ENCODE data around the gene MYPOP.

The MYPOP gene, protein sequence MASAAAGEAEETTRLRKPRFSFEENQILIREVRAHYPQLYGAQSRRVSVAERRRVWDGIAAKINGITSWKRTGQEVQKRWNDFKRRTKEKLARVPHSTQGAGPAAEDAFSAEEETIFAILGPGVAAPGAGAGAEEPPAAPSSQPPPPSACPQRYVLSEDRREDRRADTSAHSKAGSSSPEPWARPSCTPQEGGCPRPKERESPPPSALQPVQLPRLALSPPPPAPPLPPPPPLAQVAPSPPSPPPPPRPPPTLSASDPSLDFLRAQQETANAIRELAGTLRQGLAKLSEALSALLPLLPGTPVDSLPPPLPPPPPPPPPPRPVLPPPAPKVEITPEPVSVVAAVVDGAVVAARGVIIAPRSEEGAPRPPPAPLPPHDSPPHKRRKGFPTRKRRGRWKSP

DNA sequence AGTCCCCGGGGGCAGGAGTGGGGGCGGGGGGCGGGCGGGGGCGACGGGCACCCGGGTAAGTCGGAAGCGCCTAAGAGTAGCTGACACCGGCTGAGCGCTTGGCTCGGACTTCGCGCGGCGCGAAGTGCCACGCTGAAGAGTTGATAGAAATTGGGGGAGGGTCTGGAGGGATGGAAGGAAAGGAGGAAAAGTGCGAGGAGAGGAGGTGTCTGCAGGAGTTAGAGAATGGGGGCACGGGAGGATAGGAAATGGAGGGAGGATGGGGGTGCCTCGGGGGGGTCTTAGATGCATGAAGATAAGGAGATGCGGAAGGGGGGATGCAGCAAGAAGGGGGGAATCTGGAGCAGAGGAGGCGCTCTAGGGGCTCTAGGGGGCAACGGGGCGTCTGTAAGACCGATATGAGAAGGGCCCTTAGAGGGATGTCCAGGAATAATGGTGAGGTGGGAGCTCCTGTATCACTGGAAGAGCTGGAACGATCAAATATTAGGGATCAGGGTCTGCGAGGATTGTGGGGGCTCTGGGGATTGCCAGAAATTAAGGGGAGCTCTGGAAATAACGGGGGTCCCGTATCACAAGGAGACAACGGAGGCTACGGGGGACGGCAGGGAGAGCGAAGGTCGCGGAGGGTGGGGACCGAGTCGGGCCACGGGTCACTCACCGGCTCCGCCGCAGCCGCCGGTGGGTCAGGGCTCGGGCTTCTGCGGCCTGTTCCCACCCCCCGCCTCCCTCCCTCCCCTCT is at the start of gene MYPOP:
TSS of gene MYPOP (minus strand) at position 702 of the 739 bp plus-strand sequence. CDS start 840 bp downstream, outside the sequence.
- peak; percentile 44 for DNase-seq (ENCODE audit: low read depth, low spot score)

DNA sequence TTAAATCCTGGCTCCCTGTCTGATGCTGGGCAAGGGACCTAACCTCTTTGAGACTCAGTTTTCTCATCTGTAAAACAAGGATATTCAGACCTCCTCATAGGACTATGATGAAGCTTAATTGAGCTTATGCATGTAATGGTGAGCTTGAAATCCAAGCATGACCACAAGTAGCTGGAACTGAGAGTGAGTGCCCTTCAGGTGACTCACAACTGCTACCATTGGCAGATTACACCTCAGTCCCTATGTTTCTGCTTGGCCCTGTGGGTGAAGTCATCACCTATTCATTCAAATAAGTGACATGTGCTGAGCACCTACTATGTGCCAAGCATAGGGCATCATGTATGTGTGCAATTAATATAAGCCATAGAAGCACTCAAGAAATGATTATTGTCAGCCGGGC is 45.5 kb upstream of the MYPOP start:
- peak; percentile 84 for DNase-seq (ENCODE audit: low read depth, low spot score)

DNA sequence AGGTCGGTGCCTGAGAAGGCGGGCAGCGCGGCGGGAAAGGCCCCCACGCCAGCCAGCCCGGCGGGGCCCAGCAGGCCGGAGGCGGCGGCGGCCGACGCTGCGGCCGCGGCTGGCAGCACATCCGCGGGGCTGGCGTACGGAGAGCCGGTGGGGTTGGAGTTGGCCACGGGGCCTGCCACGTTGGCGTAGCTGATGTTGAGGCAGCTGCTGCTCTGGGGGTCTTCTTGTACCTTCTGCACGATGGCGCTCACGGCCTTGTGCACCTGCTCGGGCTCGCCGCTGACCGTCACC is 38.0 kb upstream of the MYPOP start:
- no peak for DNase-seq (ENCODE audit: low read depth, low spot score)

DNA sequence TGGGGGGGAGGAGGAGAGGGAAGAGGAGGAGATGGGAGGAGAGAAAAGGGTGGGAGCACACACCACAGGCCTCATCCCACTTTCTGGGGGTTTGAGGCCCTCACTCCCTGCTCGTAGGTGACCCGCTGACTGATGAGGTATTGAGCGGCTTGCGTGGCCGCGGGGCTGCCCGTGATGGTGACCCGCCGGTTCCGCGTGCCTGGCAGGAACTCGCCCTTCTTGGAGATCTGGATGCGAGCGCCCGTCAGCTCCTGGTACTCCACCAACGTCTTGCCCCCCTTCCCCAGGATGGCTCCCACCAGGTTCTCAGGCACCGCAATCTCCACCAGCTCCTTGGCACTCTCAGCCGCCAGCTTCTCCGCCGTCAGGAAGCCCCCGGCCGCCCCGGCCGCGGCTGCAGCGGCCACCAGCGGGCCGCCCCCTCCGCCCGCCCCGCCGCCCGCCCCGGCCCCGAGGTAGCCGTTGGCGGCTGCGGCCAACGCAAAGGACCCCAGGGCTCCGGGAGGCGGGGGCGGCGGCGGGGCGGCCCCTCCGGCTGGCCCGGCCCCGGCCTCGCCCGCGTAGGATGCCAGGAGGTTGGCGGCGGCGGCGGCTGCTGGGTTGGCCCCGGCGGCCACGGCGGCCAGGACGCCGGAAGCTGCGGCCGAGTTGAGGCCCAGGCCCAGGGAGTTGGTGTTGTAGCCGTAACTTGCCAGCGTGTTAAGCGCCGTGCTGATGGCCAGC is 37.5 kb upstream of the MYPOP start:
- DNase-seq (ENCODE audit: low read depth, low spot score), result no peak

DNA sequence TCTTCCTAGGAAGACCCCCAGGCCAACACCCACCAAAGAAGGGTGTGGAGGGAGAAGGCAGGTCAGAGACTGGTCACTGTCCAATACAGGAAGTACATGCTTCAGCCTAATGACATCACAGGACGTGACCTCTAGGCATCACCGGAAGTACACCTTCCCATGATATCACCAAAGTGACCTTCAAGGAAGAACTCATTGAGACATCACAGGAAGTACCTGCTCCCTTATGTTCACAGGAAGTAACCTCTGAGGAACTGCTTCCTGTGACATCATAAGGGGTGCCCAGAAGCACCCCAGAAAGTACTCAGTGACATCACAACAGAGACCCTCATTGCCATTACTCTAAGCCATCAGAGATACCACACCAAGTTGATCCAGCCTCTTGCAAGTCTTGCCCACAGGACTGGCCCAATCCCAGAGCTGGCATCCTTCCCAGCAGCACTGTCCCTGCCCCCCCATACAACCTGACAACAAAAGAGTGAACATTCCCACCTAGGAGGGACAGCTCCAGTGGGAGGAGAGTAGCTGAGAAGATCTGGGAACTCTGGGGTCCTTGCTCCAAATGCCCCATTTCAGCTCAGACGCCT is 36.4 kb upstream of the MYPOP start:
- no peak for DNase-seq (ENCODE audit: low read depth, low spot score)

DNA sequence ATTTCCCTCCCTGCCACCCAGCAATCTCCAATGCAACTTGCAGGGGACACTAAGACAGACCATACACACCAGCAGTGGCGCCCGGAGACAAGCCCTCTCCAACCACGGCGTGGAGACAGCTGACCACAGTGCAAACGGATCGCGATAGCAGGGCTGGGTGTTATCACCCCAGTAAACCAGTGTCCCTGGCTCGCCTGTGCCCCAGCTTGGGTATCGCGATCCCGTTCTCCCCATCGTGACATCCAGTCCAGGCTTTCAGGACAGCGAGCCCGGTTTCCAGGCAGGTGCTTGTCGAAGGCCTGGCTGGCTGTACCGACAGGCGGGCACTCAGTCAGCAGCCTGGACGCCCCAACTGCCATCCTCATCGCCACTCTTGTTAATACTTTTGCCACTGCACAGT is 32.9 kb upstream of the MYPOP start:
- no peak for DNase-seq (ENCODE audit: low read depth, low spot score)

DNA sequence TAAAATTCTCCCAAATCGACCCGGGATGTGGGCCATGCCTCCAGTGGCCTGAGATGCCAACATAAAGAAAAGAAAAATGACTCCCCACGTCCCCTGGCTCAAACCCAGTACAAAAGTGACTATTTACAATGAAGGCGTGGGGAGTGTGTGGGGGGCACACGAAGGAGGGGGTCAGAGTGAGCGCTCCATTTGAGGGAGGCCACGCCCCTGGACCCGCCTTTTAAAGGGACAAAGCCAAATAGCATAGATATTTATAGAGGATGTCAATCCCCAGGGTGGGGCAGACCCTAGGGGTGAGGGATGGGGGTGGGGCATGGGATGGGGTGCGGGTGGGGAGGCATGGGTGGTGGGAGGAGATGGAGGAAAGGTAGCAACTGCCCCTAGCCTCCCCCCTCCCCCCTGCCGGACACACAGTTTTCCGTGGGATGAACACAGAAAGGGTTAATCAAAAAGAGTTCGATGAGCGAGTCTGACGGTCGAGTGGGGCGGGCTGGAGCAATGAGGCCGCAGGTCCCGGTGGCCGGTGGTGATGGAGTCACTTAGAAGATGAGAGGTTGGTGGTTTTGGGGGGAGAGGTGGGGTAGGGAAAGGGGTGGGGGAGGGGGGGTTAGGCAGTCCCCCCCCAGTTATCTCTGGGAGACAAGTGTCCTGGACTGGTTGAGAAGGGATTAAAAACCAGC is 32.3 kb upstream of the MYPOP start:
- no peak for DNase-seq (ENCODE audit: low read depth, low spot score)

DNA sequence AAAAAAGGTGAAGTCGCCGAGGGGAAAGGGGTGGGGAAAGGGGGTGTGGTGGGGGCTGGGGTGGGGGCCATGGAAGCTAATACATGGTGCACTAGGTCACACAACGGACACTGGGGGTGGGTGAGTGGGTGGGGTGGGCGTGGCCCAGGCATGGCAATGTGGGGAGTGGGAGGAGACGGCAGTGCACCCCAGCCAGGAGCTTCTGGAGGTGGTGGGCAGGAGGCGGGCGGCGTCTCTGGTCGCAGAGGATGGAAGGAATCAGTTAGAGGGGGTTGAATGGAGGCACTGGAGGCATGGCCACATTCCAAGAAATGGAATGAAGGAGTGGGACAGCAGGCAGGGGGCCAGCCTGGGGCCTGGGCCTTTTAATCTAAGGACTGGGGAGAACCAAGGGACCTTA is 31.3 kb upstream of the MYPOP start:
- no peak for DNase-seq (ENCODE audit: low read depth, low spot score)

DNA sequence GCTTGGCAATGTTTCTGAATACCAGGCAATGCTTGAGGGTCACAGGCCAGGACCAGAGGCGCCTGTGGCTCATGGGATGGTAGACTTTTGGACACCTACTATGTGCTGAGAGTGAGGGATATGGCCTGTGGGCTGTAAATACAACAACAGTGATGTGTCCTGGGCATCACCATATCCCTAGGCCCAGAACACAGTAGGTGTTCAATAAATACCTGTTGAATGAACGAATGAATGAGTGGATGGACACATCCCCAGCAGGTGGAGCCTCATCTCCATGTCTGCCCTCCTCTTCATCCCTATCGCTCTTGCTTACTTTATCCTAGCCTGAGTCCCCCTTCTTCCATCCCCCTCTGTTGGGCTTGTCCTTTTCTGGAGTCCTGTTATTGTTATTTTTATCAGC is 28.6 kb upstream of the MYPOP start:
- no peak for DNase-seq (ENCODE audit: low read depth, low spot score)

DNA sequence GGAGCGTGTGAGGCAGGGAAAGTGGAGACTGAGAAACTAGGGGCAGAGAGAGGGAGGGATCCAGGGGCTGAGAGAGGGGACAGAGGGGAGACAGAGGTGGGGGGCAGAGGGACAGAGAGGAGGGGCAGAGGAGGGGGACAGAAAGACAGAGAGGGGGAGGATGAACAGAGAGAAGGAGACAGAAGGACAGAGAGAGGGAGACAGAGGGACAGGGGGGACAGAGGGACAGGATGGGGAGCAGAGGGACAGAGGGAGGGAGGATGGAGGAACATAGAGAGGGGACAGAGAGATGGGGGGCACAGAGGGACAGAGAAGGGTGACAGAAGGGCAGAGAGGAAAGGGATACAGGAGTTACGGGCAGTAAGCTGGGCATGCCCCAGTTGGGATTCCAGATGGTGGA is 26.8 kb upstream of the MYPOP start:
- DNase-seq (ENCODE audit: low read depth, low spot score), result no peak

DNA sequence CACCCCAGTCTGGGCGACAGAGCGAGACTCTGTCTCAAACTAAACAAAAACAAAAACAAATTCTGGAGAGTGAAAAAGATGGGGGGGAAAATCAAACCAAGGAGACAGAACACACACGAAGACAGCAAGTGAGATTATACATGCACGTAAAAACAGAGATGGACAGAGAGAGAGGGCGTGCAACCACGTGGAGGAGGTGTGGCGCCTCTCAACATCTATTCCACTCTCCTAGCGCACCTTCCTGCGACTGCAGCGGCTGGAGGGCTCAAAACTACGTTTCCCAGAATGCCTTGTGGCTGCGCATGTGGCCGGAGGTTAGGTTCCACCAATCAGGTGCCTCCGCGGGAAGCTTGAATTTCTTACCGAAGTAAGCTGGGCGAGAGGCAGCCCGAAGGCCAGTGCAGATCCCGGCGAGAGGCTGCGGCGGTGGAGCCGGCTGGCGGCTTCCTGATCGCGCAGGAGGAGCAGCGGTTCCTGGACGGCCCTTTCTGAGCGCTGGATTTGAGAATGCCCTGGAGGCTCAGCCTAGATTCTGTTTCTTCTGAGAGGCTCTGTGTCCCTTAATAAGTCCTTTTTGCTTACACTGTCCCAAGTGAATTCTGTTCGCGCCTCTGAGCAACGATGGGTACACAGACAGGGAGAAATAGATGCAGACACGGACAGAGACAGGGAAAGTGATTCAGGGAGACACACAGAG is 25.3 kb upstream of the MYPOP start:
- peak; percentile 93 for DNase-seq (ENCODE audit: low read depth, low spot score)

DNA sequence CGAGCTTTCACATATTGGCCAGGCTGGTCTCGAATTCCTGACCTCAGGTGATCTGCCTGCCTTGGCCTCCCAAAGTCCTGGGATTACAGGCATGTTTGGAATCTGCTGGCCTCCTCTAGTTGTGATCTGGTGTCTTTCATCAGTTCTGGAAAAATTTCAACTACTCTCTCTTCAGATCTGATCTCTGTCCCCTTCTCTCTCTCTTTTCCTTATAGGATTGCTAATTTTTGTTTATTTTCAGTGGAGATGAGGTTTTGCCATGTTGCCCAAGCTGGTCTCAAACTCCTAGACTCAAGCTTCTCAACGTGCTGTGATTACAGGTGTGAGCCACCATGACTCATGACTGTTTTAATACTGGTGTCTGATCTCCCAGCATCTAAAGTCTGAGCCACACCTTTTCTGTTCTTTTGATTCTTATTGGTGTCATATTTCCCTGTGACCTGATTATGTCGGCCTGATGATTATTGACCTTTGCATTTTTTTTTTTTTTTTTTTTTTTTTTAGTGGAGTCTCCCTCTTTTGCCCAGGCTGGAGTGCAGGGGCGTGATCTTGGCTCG is 22.6 kb upstream of the MYPOP start:
- no peak for DNase-seq (ENCODE audit: low read depth, low spot score)

DNA sequence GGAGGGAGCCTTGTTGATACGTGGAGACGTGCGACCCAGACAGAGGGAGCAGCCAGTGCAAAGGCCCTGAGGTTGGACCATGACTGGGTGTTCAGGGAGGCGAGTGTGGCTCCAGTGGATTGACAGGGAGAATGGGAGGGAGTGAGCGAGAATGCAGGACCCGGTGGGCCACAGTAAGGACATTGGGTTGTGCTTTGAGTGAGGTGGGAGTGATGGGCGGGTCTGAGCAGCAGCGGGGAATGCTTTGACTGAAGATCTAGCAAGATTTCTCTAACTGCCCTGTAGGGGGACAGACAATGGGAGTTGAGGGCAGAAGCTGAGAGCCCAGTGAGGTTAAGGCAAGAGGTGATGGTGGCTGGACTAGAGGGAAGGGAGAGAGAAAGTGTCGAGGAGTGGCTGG is 19.9 kb upstream of the MYPOP start:
- no peak for DNase-seq (ENCODE audit: low read depth, low spot score)

DNA sequence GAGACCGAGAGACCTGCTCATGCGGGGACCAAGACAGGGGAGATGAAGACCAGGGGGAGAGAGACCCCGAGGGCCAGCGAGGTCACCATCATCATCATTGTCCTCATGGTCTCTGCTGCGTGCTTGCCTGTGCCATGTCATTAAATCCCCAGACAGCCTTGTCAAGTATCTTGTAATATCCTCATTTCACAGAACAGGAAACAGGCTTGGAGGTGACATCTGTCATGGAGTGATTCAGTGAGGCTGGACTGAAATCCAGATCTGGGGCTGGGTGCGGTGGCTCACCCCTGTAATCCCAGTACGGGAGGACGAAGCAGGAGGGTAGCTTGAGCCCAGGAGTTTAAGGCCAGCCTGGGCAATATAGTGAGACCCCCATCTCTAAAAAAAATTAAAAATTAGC is 18.0 kb upstream of the MYPOP start:
- no peak for DNase-seq (ENCODE audit: low read depth, low spot score)

DNA sequence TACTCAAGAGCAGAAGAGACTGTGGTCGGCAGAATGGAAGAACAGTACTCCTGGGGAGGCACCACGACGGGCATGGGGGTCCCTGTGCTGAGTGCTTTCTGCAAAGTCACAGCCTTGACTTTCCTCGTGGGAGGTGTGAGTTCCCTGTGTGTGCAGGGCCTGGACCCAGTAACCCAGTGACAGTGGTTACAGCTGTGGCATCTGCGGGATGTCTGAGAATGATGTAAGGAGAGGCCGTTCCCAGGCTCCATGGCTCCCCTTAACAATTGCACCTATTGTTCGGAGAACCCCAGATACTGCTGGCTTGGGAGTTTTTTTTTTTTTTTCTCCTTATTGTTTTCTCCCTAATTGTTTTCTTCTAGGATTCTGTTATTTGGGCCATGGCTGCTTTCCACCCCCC is 17.3 kb upstream of the MYPOP start:
- DNase-seq (ENCODE audit: low read depth, low spot score), result no peak

DNA sequence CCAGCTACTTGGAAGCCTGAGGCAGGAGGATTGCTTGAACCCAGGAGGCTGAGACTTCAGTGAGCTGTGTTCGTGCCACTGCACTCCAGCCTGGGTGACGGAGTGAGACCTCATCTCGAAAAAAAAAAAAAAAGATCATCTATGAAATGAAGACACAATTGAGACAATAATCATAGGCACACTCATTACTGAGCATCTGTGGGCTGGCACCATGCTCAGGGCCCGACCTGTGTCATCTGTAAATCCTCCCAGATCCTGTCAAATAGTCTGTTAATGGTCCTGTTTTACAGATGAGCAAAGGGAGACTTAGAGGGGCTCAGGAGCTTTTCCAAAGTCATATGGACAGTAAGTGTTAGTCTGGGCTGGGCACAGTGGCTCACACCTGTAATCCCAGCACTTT is 16.3 kb upstream of the MYPOP start:
- DNase-seq (ENCODE audit: low read depth, low spot score), result no peak

DNA sequence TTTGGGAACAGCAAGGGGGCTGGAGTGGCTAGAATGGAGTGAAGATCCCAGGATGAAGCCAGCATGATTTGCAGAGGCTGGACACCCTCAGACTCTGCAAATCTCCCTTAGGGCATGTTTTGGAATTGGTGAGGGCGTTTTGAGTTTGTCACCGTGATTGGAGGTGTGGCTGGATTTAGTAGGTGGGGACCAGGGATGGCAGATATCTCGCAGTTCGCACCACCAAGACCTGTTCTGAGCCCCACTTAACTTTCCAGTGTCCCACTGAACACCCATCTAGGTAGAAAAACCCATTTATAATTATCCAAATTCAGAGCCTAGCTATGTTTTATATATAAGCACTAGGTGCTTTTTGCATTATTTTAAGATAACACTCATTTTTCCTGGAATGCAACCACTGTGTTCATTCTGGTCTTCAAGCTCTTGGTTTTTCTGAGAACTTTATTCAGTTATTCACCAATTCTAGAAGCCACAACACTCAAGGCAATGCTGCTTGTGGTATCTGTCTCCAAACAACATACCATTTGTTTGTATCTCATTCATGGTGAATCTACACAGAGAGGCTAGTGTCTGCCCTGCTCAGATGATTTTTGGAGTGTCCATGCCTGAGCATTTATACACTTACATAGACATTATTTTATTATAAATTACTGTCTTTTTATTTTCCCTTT is 15.1 kb upstream of the MYPOP start:
- no peak for DNase-seq (ENCODE audit: low read depth, low spot score)

DNA sequence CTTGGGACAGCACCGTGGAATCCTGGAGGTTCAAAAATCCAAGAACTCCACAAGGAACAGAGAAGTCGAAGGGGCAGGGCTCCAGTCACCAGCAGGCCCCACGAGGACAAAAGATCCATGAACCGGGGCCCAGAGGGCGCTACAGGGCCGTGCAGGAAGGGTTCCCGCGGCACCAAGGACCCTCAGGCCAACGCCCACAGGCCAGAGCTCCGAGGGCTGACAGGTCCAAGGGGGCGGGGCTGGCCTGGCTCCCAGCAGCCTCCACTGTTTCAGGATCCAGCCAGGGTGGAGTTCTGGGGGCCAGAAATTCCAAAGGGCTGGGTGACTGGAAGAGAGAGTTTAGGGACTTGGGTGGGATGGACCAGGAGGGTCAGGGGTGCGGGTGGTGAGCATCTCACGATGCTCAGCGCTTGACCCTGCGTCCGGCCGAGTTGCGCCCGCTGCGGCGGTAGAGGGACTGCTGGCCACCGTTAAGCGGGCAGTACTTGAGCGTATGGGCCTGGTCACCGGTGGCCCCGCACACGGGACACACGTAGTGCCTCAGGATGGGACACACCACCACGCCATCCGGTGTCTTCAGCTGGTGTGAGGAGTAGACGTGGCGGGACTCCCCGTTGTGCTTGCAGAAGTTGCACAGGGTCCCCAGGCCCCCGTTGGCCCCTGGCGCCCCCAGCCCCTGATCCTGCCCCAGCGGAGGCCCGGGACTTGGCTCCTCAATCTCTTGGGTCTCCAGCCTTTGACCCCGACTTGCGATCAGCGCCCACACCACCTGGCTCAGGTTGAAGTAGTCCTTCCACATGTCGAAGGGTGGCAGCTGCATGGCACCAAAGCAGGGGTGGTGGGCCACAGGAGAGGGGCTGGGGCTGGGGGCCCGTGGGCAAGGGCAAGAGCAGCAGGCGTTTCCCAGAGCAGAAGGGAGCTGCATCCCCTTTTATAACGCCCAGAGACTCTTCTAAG is 11.7 kb upstream of the MYPOP start, which contains the start of gene NANOS2:
TSS of gene NANOS2 (minus strand) at position 905 of the 957 bp plus-strand sequence. CDS start at position 820, 85 bp downstream.
- DNase-seq (ENCODE audit: low read depth, low spot score), result peak; percentile 25

DNA sequence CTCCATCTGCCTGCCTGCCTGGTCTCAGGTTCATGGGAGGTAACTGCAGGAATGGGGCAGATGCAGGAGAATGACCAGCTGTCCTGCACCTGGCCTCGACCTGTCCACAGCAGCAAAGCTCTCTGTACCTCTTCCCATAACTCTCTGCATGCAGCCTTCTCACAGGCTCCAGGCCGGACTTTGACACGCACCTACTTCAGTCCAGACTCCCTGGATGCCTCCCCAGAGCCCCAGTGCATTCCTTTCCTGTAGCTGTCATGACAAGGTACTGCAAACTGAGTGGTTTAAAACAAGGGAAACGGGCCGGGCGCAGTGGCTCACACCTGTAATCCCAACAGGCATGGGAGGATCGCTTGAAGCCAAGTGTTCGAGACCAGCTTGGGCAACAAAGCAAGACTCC is 8.9 kb upstream of the MYPOP start:
- DNase-seq (ENCODE audit: low read depth, low spot score), result no peak
